Astrocyte of the cerebellum (primary cell): ENCODE measurements around the gene GRIK1.

Source experiments
- DNase-seq: peaks from one replicate; pipeline ENCODE4 v3.0.0-alpha.2; 2011; ENCODE audit warnings: low read depth
- H3K4me3 ChIP-seq: 2 replicates; pipeline ENCODE4 v1.5.1; 2011; ENCODE audit warnings: mild to moderate bottlenecking, low read depth, low read length, moderate library complexity
- CTCF ChIP-seq: IDR thresholded peaks from 2 replicates; pipeline ENCODE4 v1.5.1; 2012; ENCODE audit warnings: low read length, low read depth, moderate library complexity, mild to moderate bottlenecking; ENCODE audit errors: missing control alignments
- in situ Hi-C: cut with HindIII; loops from 2 replicates; pipeline ENCODE4 v1.10.0; 2017; ENCODE audit warnings: low sequenced_read_pairs

GRIK1 gene

GRCh38 chr21:29546071-29546470, 393.7 kb downstream of the GRIK1 start:
- TF ChIP-seq CTCF = no peak
- no peak overlapping the region for H3K4me3 ChIP-seq
- in situ Hi-C loops = loop anchor here (5.0 kb wide), 1 partner anchor 46 kb away; no protein-coding TSS in a partner anchor
- DNase-seq = no peak

- H3K4me3 ChIP-seq = no peak overlapping the region
- no peak for DNase-seq
- in situ Hi-C loops = no loop called here
- no peak for TF ChIP-seq CTCF
Observed at GRCh38 chr21:29540289-29540688, 399.5 kb downstream of the GRIK1 start.

GRCh38 chr21:29538115-29538514, 401.7 kb downstream of the GRIK1 start:
- in situ Hi-C loops = no loop called here
- no peak for TF ChIP-seq CTCF

GRCh38 chr21:29534448-29534847, 405.3 kb downstream of the GRIK1 start:
- no peak for TF ChIP-seq CTCF
- in situ Hi-C loops = no loop called here
- H3K4me3 ChIP-seq = no peak overlapping the region
- DNase-seq = no peak

More at GRCh38 chr21:29538115-29538514, 401.7 kb downstream of the GRIK1 start:
- peak; percentile 42 for DNase-seq
- H3K4me3 ChIP-seq = no peak overlapping the region

- in situ Hi-C loops = no loop called here
- H3K4me3 ChIP-seq = no peak overlapping the region
- no peak for TF ChIP-seq CTCF
- no peak for DNase-seq
Observed at GRCh38 chr21:29529139-29529538, 410.7 kb downstream of the GRIK1 start.

- in situ Hi-C loops = no loop called here
- no peak for TF ChIP-seq CTCF
- H3K4me3 ChIP-seq = no peak overlapping the region
- DNase-seq = no peak
Observed at GRCh38 chr21:29526545-29526944, 413.3 kb downstream of the GRIK1 start.

- no peak for DNase-seq
- TF ChIP-seq CTCF = no peak
- in situ Hi-C loops = no loop called here
- H3K4me3 ChIP-seq = no peak overlapping the region
Observed at GRCh38 chr21:29524055-29524454, 415.7 kb downstream of the GRIK1 start.
